Left colon (tissue), 2 donors: ENCODE results near the gene MTHFR. TPM values are rescaled to one million over a fixed set of nuclear protein-coding genes. Genes with fewer than 3 reads are reported as not detected.
A peak's percentile ranks its signal among the peaks of the same experiment; 100 is the strongest.

ENCODE experiments used
- ATAC-seq: fragments of 200-7000 bp; cut with Tn5 transposase; one replicate; pipeline ENCODE4 v1.9.1; 2020; ENCODE audit warnings: mild to moderate bottlenecking, moderate library complexity
- DNase-seq, 2 donors: peaks; one replicate each; pipeline ENCODE4 v3.0.0-alpha.2; 2020
- intact Hi-C, 2 donors: fragments of 100-400 bp; cut with DNase I in 1 of 2; cut with micrococcal nuclease in 1 of 2; formaldehyde crosslinking; loops; one replicate each; pipeline versions ENCODE4 v1.11.2 to v1.14.0; 2022; cut with DNase I, micrococcal nuclease
- total RNA-seq, 2 donors: library from RNA; stranded (reverse); fragmentation: NEBNext Ultra II Directional; extraction: Animal tissue kit (Norgen Biotek cat#: 25700); gene quantifications; one replicate each; pipeline ENCODE4 v1.2.1, GENCODE V29; 2021
- donor health status: DM: no; HTN: no; CAD: no.
- donor health status: DM: yes; HTN: yes; CAD: no.

MTHFR gene
- total RNA-seq, 2 donors from 2014 or later, result 44.8 to 48.2 TPM

- ATAC-seq (peak; percentile 51), DNase-seq (peak in 1 of 2 donors; percentile 28)
- intact Hi-C loops, result no loop called here
Measured at GRCh38 chr1:11788549-11789053, 17.2 kb downstream of the MTHFR start.

- DNase-seq, result no peak
- no peak for ATAC-seq
- intact Hi-C loops, result no loop called here
Measured at GRCh38 chr1:11787804-11788436, 17.8 kb downstream of the MTHFR start.

- peak; percentile 61 to 63 for DNase-seq
Measured at GRCh38 chr1:11787251-11787803, 18.4 kb downstream of the MTHFR start.

GRCh38 chr1:11786168-11786567 lies 19.6 kb downstream of the MTHFR start:
- ATAC-seq, result no peak
- no peak for DNase-seq
- intact Hi-C loops, result no loop called here

More at GRCh38 chr1:11787251-11787803, 18.4 kb downstream of the MTHFR start:
- peak; percentile 55 for ATAC-seq
- intact Hi-C loops, result no loop called here

GRCh38 chr1:11784993-11785769 lies 20.6 kb downstream of the MTHFR start:
- DNase-seq (peak; percentile 54 to 77), ATAC-seq (peak; percentile 64)
- intact Hi-C loops, result no loop called here

GRCh38 chr1:11784256-11784992 lies 21.3 kb downstream of the MTHFR start:
- ATAC-seq, result no peak
- intact Hi-C loops, result no loop called here
- no peak for DNase-seq

- DNase-seq (no peak), ATAC-seq (no peak)
- intact Hi-C loops, result no loop called here
Measured at GRCh38 chr1:11783556-11783955, 22.2 kb downstream of the MTHFR start.

- DNase-seq, result no peak
- ATAC-seq, result no peak
- intact Hi-C loops, result no loop called here
Measured at GRCh38 chr1:11782127-11782708, 23.5 kb downstream of the MTHFR start.

- ATAC-seq, result no peak
- intact Hi-C loops, result no loop called here
- DNase-seq, result no peak
Measured at GRCh38 chr1:11781297-11781696, 24.5 kb downstream of the MTHFR start.

- ATAC-seq, result no peak
- no peak for DNase-seq
- intact Hi-C loops, result no loop called here
Measured at GRCh38 chr1:11780380-11781147, 25.2 kb downstream of the MTHFR start.

GRCh38 chr1:11779715-11780379 lies 25.9 kb downstream of the MTHFR start:
- DNase-seq, result no peak
- intact Hi-C loops, result no loop called here
- ATAC-seq, result no peak

- intact Hi-C loops, result no loop called here
- no peak for DNase-seq
- no peak for ATAC-seq
Measured at GRCh38 chr1:11778844-11779623, 26.7 kb downstream of the MTHFR start.

GRCh38 chr1:11778336-11778735 lies 27.4 kb downstream of the MTHFR start:
- ATAC-seq, result no peak
- intact Hi-C loops, result no loop called here
- DNase-seq, result no peak

- DNase-seq (no peak), ATAC-seq (peak; percentile 71)
- intact Hi-C loops, result no loop called here
Measured at GRCh38 chr1:11777658-11778322, 28.0 kb downstream of the MTHFR start.

- intact Hi-C loops, result no loop called here
- ATAC-seq (no peak), DNase-seq (no peak)
Measured at GRCh38 chr1:11774753-11775152, 31.0 kb downstream of the MTHFR start.

- DNase-seq (no peak), ATAC-seq (no peak)
- intact Hi-C loops, result no loop called here
Measured at GRCh38 chr1:11772458-11772857, 33.3 kb downstream of the MTHFR start.
